Endothelial cell of umbilical vein (primary cell): ENCODE measurements around the gene HOXA3. TPM values are rescaled to one million over a fixed set of nuclear protein-coding genes. Genes with fewer than 3 reads are reported as not detected.

Experiments
- BruUV-seq: library from RNA; stranded (reverse); fragments of 400-500 nt; replicated peaks from 2 replicates; lab custom pipeline; 2021; lab: Mats Ljungman, UMichigan
- CTCF ChIA-PET: fragments of 300-600, 350-600 bp; sonication (Branson Sonifier 250); formaldehyde crosslinking; loops from one replicate; lab custom pipeline; 2021; ENCODE audit warnings: antibody characterized with exemption, inconsistent platforms; lab: Charles Lee
- POLR2A ChIA-PET: fragments of 300-600, 350-600 bp; sonication (Branson Sonifier 250); formaldehyde crosslinking; loops from one replicate; lab custom pipeline; 2021; ENCODE audit warnings: antibody characterized with exemption, inconsistent platforms; lab: Charles Lee
- DNase-seq: peaks from one replicate; pipeline ENCODE4 v3.0.0-alpha.2; 2011; ENCODE audit warnings: low read depth, low spot score
- FAIRE-seq: peaks from 2 replicates; lab custom pipeline; 2011; peaks lifted over from hg19 to GRCh38; lab: Jason Lieb, UNC
- H2AFZ ChIP-seq: 2 replicates; pipeline ENCODE4 v1.6.0; 2012; ENCODE audit warnings: low read depth, low read length, control low read depth, inconsistent platforms
- H3K27ac ChIP-seq: 2 replicates; pipeline ENCODE4 v1.5.1; 2011; ENCODE audit warnings: low read depth, mild to moderate bottlenecking, control low read depth, low read length, moderate library complexity; ENCODE audit not compliant: insufficient read depth
- H3K27me3 ChIP-seq, 2 experiments: 2 replicates each; pipeline versions ENCODE4 v1.6.0 to v1.6.1; 2011; ENCODE audit warnings: low read length in 2 of 2, mixed read lengths in 1 of 2; ENCODE audit not compliant: control insufficient read depth in 2 of 2, insufficient read depth in 2 of 2
- H3K36me3 ChIP-seq, 2 experiments: 2 replicates in 1 of 2; 3 replicates in 1 of 2; pipeline ENCODE4 v1.5.1; 2011; ENCODE audit warnings: low read length in 2 of 2, mild to moderate bottlenecking in 1 of 2, moderate library complexity in 1 of 2; ENCODE audit not compliant: control insufficient read depth in 2 of 2, insufficient read depth in 2 of 2; ENCODE audit errors: extremely low read depth in 1 of 2
- H3K4me1 ChIP-seq: 3 replicates; pipeline ENCODE4 v1.5.1; 2011; ENCODE audit warnings: mild to moderate bottlenecking, low read length; ENCODE audit not compliant: control insufficient read depth, insufficient read depth; ENCODE audit errors: extremely low read depth
- H3K4me2 ChIP-seq: 2 replicates; pipeline ENCODE4 v1.6.1; 2011; ENCODE audit warnings: low read length, control low read depth, mixed read lengths; ENCODE audit not compliant: insufficient read depth
- H3K4me3 ChIP-seq, 3 experiments: fragments of 200-600 bp in 1 of 3; sonication (generic), shearing (Covaris generic) in 1 of 3; replicated peaks in 1 of 3; 2 replicates each; pipeline ENCODE4 v1.5.1; 2011 to 2016; ENCODE audit warnings: control low read depth in 3 of 3, low read length in 3 of 3, mild to moderate bottlenecking in 2 of 3, inconsistent platforms in 1 of 3, low read depth in 1 of 3, moderate library complexity in 1 of 3; ENCODE audit not compliant: insufficient read depth in 1 of 3
- H3K79me2 ChIP-seq: 2 replicates; pipeline ENCODE4 v1.6.0; 2012; ENCODE audit warnings: low read length, inconsistent platforms; ENCODE audit not compliant: control insufficient read depth, insufficient read depth
- H3K9ac ChIP-seq: replicated peaks from 2 replicates; pipeline ENCODE3; 2011; ENCODE audit warnings: low read length, control low read depth; ENCODE audit not compliant: insufficient read depth; ENCODE audit errors: extremely low read depth
- H3K9me1 ChIP-seq: replicated peaks from 3 replicates; pipeline ENCODE4 v1.6.0; 2011; ENCODE audit warnings: mild to moderate bottlenecking, low read length; ENCODE audit not compliant: control insufficient read depth, insufficient read depth; ENCODE audit errors: extremely low read depth
- H3K9me3 ChIP-seq: replicated peaks from 2 replicates; pipeline ENCODE4 v1.5.1; 2012; ENCODE audit warnings: low read length, inconsistent platforms; ENCODE audit not compliant: control insufficient read depth, insufficient read depth
- H4K20me1 ChIP-seq: replicated peaks from 2 replicates; pipeline ENCODE3; 2011; ENCODE audit warnings: mild to moderate bottlenecking, low read length; ENCODE audit not compliant: control insufficient read depth, insufficient read depth; ENCODE audit errors: extremely low read depth
- CTCF ChIP-seq, 2 donors: IDR thresholded peaks; 1 replicate in 1 of 2; 2 replicates in 1 of 2; pipeline ENCODE4 v1.5.1; 2011; ENCODE audit warnings: low read length in 2 of 2, mild to moderate bottlenecking in 2 of 2, moderate library complexity in 2 of 2, control low read depth in 1 of 2, inconsistent platforms in 1 of 2, low read depth in 1 of 2; ENCODE audit not compliant: insufficient read depth in 1 of 2; ENCODE audit errors: extremely low read depth in 1 of 2
- FOS ChIP-seq: IDR thresholded peaks from 2 replicates; pipeline ENCODE4 v1.6.1; 2011; ENCODE audit warnings: mild to moderate bottlenecking, low read length, moderate library complexity, borderline replicate concordance; ENCODE audit not compliant: insufficient read depth
- GATA2 ChIP-seq: IDR thresholded peaks from 2 replicates; pipeline ENCODE4 v1.7.0; 2011; ENCODE audit warnings: low read depth, mild to moderate bottlenecking, moderate library complexity, mixed read lengths, low read length; ENCODE audit not compliant: insufficient read length, insufficient read depth
- JUN ChIP-seq: IDR thresholded peaks from 2 replicates; pipeline ENCODE4 v1.6.1; 2011; ENCODE audit warnings: borderline replicate concordance, low read depth; ENCODE audit not compliant: insufficient read length, insufficient read depth
- POLR2AphosphoS5 ChIP-seq: IDR thresholded peaks from 2 replicates; pipeline ENCODE4 v1.6.1; 2012; ENCODE audit warnings: low read depth, mild to moderate bottlenecking, control low read depth, low read length, moderate library complexity; ENCODE audit not compliant: insufficient read depth
- dilution Hi-C: fragments of 300-500 bp; cut with MboI; formaldehyde crosslinking; loops from one replicate; pipeline ENCODE4 v1.15.0; 2019; ENCODE audit warnings: low sequenced_read_pairs; ENCODE audit not compliant: extremely low pct_ligation_motif_present
- intact Hi-C: fragments of 100-400 bp; cut with micrococcal nuclease; formaldehyde crosslinking; loops from one replicate; pipeline ENCODE4 v1.10.0; 2022
- polyA plus RNA-seq, 4 experiments: library from polyadenylated mRNA; depleted of rRNA in 3 of 4; stranded (reverse) in 3 of 4; unstranded in 1 of 4; fragments of >200 nt; gene quantifications; 2 replicates each; pipeline versions ENCODE4 v1.2.1 to v1.2.3, GENCODE V29; 2011 to 2012; ENCODE audit warnings: missing spikeins in 1 of 4
- total RNA-seq: library from RNA; stranded (reverse); gene quantifications from 2 replicates; pipeline ENCODE4 v1.2.3, GENCODE V29; 2021

HOXA3 gene
- total and polyA plus RNA-seq, 2 donors (not counting 3 experiments of a cell fraction or from before 2014, with no cell fraction given): 4.7 to 14.0 TPM

GRCh38 chr7:27151341-27151930 lies 947 bp downstream of the HOXA3 start:
- TF ChIP-seq JUN (no peak), GATA2 (no peak), POLR2AphosphoS5 (no peak), CTCF (IDR thresholded peaks at IDR 0.05; ENCODE audit: extremely low read depth in 1 of 2, insufficient read depth in 1 of 2, low read depth in 1 of 2, low read length in 2 of 2) (peak in 1 of 2 donors; percentile 11), FOS (no peak)
- peak overlapping the region; percentile 92 for H3K4me2 ChIP-seq
- H3K9ac ChIP-seq: peak overlapping the region; percentile 78
- H3K36me3 ChIP-seq: peaks cover 0 to 2% of the 10 kb centered on the region in 2 experiments
- intact Hi-C loops: loop anchor here (1.0 to 2.0 kb wide), 2 partner anchors 8 to 13 kb away; partner anchors contain the start of gene HOXA9
- H3K27me3 ChIP-seq: no peaks in the 10 kb centered on the region
- H3K79me2 ChIP-seq: peaks cover 98% of the 10 kb centered on the region
- CTCF ChIA-PET: interaction anchor here (1.0 to 5.6 kb wide), 17 partner anchors 8 to 782 kb away, joined by 3 to 83 read pairs (median 5); partner anchors contain the start of genes HOXA4 and HOXA9
- POLR2A ChIA-PET: interaction anchor here (1.2 to 2.6 kb wide), 6 partner anchors 14 to 468 kb away, joined by 3 to 8 read pairs (median 4); partner anchors contain the start of gene HOXA9
- BruUV-seq: TSS peak; percentile 39
- H3K4me3 ChIP-seq: peak overlapping the region; percentile 54 to 85 (median 55)
- dilution Hi-C loops: loop anchor here (25.0 kb wide), 1 partner anchor 964 kb away; no protein-coding TSS in a partner anchor
- peak overlapping the region; percentile 96 for H3K27ac ChIP-seq
- H4K20me1 ChIP-seq: no peaks in the 10 kb centered on the region
- no peak overlapping the region for H2AFZ ChIP-seq
- H3K4me1 ChIP-seq: peaks cover 68% of the 10 kb centered on the region
- FAIRE-seq (peak; percentile 31), DNase-seq (no peak)
- H3K9me3 ChIP-seq: no peaks in the 10 kb centered on the region
- no peaks in the 10 kb centered on the region for H3K9me1 ChIP-seq
